Stimulated activated naive CD8-positive, alpha-beta T cell treated with anti-CD3 and anti-CD28 coated beads, Interleukin-15, amount 100 ng/mL, for 72 hours (primary cell): Measurements from ENCODE around the gene LRPAP1.

Experiments used
- ATAC-seq: fragments of 150-1000 bp; cut with Tn5 transposase; 2 replicates; pipeline ENCODE4 v1.10.0; 2021; ENCODE audit warnings: mild to moderate bottlenecking, moderate library complexity
- DNase-seq, 2 donors: peaks; one replicate each; pipeline ENCODE4 v3.0.0; 2021 to 2022
- H3K27ac Mint-ChIP-seq, 2 donors: one replicate each; pipeline ENCODE4 v1.8.0; 2022; ENCODE audit warnings: mild to moderate bottlenecking in 2 of 2, mixed read lengths in 2 of 2, moderate library complexity in 2 of 2
- H3K27me3 Mint-ChIP-seq: one replicate; pipeline ENCODE4 v1.8.0; 2022; ENCODE audit warnings: mixed read lengths
- H3K4me1 Mint-ChIP-seq: one replicate; pipeline ENCODE4 v1.8.0; 2022; ENCODE audit warnings: mild to moderate bottlenecking, mixed read lengths
- H3K4me3 Mint-ChIP-seq, 2 donors: one replicate each; pipeline ENCODE4 v1.8.0; 2022; ENCODE audit warnings: mild to moderate bottlenecking in 2 of 2, mixed read lengths in 2 of 2, moderate library complexity in 1 of 2
- H3K9me3 Mint-ChIP-seq, 2 donors: one replicate each; pipeline ENCODE4 v1.8.0; 2022; ENCODE audit warnings: mixed read lengths in 2 of 2

LRPAP1 gene

DNA sequence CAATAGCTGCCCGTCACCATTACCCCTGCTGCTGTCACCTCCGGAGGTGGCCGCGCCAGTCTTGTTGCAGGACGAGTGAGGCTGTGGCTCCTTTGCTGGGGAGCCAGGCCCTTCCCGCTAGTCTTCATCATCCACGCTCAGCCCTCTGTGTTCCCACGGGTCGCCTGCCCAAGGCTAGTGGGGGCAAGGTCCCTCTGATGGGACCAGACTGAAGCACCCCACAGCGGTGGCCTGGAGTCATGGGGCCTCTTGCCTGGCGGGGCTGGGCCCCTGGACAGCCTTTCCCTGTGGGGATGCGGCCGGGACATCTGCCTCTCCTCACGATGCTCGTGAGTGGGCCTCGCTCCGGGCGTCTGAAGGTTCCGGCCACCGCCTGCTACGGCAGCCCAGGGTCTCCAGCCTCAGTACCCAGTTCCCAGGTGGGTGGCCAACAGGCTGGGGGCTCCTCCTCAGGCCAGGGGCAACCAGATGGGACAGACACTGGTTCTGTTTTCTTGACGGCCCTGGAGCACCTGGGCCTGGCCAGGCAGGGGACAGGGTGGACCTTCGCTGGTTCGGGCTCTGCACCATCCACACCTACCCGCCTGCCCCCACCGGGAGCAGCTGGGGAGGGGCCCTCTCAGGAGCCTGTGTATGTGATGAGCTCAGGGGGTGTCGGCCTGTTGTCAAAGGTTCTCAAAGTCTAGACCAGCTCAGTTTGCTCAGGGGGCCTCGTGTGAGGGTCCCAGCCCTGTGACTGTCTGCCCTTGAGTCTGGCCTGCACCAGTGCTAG is 36.8 kb downstream of the LRPAP1 start:
- Mint-ChIP-seq H3K27ac (no peak overlapping the region), H3K27me3 (peaks cover 48% of the 10 kb centered on the region), H3K4me1 (no peaks in the 10 kb centered on the region), H3K9me3 (no peaks in the 10 kb centered on the region), H3K4me3 (no peak overlapping the region)
- DNase-seq, result no peak
- no peak for ATAC-seq

- peak; percentile 3 for ATAC-seq
- peaks cover 2% of the 10 kb centered on the region for H3K4me1 Mint-ChIP-seq
- no peak for DNase-seq
- peaks cover 57% of the 10 kb centered on the region for H3K27me3 Mint-ChIP-seq
- H3K4me3 Mint-ChIP-seq, result no peak overlapping the region
- no peak overlapping the region for H3K27ac Mint-ChIP-seq
- no peaks in the 10 kb centered on the region for H3K9me3 Mint-ChIP-seq
Observed at GRCh38 chr4:3494462-3494871, 37.8 kb downstream of the LRPAP1 start.

- Mint-ChIP-seq H3K27me3 (peaks cover 63% of the 10 kb centered on the region), H3K4me3 (no peak overlapping the region)
Observed at GRCh38 chr4:3493720-3494461, 38.3 kb downstream of the LRPAP1 start.

DNA sequence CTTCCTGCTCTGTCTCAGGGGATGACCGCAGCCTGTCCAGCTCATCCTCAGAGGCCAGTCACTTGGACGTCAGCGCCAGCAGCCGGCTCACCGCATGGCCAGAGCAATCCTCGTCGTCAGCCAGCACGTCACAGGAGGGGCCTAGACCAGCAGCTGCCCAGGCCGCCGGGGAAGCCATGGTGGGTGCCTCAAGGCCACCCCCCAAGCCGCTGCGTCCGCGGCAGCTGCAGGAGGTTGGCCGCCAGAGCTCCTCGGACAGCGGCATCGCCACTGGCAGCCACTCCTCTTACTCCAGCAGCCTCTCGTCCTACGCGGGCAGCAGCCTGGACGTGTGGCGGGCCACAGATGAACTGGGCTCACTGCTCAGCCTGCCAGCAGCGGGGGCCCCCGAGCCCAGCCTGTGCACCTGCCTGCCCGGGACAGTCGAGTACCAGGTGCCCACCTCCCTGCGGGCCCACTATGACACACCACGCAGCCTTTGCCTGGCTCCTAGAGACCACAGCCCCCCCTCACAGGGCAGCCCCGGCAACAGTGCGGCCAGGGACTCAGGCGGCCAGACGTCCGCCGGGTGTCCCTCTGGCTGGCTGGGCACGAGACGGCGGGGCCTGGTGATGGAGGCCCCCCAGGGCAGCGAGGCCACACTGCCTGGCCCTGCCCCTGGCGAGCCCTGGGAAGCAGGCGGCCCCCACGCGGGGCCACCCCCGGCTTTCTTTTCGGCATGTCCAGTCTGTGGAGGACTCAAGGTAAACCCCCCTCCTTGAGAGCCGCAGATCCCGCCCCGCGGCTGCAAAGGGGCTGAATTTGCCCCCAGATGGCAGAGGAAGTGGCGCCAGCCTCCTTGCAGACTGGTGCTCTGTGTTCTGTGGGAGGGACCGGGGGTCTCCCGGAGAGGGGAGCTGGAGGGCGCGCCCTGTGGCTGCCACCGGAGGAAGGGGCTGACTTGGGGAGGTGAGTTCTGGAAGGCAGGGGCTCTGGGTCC is 39.2 kb downstream of the LRPAP1 start:
- no peak overlapping the region for H3K4me3 Mint-ChIP-seq
- no peak for ATAC-seq
- peaks cover 70% of the 10 kb centered on the region for H3K27me3 Mint-ChIP-seq
- no peak overlapping the region for H3K27ac Mint-ChIP-seq
- H3K9me3 Mint-ChIP-seq, result no peaks in the 10 kb centered on the region
- DNase-seq, result no peak
- H3K4me1 Mint-ChIP-seq, result peaks cover 8% of the 10 kb centered on the region

More at GRCh38 chr4:3493720-3494461, 38.3 kb downstream of the LRPAP1 start:
- ATAC-seq (no peak), DNase-seq (no peak)
- H3K4me1 Mint-ChIP-seq, result peaks cover 8% of the 10 kb centered on the region
- no peaks in the 10 kb centered on the region for H3K9me3 Mint-ChIP-seq
- no peak overlapping the region for H3K27ac Mint-ChIP-seq

DNA sequence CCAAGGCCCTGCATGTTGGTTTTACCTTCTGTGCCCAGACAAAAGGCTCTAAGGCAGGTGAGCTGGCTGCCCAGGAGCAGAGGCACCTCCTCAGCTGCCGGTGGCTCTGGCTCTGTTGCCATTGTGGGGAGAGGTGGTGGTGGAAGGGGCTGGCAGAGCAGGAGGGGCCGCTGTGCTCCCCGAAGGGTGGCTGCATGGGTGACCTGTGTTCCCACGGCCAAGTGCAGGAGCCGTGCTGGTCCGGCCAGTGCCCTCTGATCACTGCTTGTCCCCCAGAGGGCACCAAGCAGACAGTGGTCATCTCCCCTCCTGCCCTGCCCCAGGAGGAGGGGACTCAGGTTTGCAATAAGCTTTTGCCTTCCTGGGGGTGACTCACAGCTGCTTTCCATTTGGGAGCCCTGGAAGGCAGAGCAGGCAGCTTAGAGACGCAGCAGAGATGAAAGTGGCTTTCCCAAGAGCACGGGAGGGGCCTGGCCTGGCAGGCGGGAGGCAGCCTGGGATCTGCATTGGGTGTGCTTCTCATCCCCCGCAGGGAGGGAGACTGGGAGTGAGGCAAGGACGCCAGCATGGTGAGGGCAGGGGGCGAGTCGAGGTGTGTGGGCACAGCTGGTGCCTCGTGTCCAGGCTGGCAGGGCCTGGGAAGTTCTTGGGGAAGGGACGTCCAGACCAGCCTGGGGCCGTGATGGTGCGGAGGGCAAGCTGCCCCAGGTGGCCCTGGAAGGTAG is 40.4 kb downstream of the LRPAP1 start:
- H3K27ac Mint-ChIP-seq, result no peak overlapping the region
- H3K4me1 Mint-ChIP-seq, result peaks cover 8% of the 10 kb centered on the region
- no peak for ATAC-seq
- peaks cover 71% of the 10 kb centered on the region for H3K27me3 Mint-ChIP-seq
- no peak overlapping the region for H3K4me3 Mint-ChIP-seq
- no peaks in the 10 kb centered on the region for H3K9me3 Mint-ChIP-seq
- no peak for DNase-seq

DNA sequence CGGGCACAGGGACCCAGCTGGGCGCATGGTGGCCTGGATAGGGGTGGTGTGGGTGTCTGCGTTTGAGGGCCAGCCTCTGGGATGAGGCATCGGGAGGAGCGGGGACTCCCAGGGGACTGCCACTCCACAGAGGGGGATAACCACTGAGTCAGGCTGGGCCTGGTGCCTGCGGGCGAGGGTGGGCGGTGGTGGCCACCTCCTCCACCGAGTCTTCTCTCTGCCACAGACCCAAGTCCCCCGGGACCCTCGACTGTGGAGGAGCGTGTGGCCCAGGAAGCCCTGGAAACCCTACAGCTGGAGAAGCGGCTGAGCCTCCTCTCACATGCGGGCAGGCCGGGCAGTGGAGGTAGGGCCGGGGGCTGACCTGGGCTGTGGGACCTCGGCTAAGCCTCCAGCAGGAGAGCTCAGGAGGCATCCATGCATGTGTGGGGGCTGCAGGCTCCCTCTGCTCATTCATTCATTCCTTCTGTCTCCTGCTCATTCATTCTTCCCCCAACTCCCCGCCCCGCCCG is 42.7 kb downstream of the LRPAP1 start:
- no peaks in the 10 kb centered on the region for H3K9me3 Mint-ChIP-seq
- H3K27me3 Mint-ChIP-seq, result peaks cover 83% of the 10 kb centered on the region
- no peak overlapping the region for H3K27ac Mint-ChIP-seq
- H3K4me1 Mint-ChIP-seq, result peaks cover 28% of the 10 kb centered on the region
- ATAC-seq, result peak; percentile 52
- H3K4me3 Mint-ChIP-seq, result no peak overlapping the region
- DNase-seq, result peak in 1 of 2 donors; percentile 41

DNA sequence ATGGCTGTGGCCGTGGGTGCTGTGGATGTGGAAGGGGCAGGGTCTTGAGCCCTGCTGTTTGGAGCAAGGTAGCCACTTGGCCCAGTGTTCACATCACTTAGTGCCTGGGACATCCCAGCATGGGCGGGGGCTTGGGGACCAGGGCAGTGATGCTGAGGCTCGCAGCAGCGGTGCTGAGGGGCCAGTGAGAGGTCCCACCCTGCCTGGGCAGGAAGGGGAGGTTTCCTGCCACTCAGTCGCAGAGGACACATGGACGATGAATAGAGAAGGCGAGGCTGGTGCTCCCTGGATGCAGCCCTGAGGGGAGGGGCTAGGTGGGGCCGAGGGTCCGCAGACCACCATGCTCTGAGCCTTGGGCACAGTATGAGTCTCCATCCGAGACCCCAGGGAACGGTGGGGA is 43.4 kb downstream of the LRPAP1 start:
- peaks cover 28% of the 10 kb centered on the region for H3K4me1 Mint-ChIP-seq
- DNase-seq, result no peak
- no peak overlapping the region for H3K4me3 Mint-ChIP-seq
- H3K9me3 Mint-ChIP-seq, result no peaks in the 10 kb centered on the region
- no peak overlapping the region for H3K27ac Mint-ChIP-seq
- no peak for ATAC-seq
- peaks cover 83% of the 10 kb centered on the region for H3K27me3 Mint-ChIP-seq

- Mint-ChIP-seq H3K27me3 (peaks cover 84% of the 10 kb centered on the region), H3K9me3 (no peaks in the 10 kb centered on the region), H3K4me1 (peaks cover 28% of the 10 kb centered on the region), H3K27ac (no peak overlapping the region), H3K4me3 (no peak overlapping the region)
- ATAC-seq (no peak), DNase-seq (no peak)
Observed at GRCh38 chr4:3487861-3488260, 44.4 kb downstream of the LRPAP1 start.

DNA sequence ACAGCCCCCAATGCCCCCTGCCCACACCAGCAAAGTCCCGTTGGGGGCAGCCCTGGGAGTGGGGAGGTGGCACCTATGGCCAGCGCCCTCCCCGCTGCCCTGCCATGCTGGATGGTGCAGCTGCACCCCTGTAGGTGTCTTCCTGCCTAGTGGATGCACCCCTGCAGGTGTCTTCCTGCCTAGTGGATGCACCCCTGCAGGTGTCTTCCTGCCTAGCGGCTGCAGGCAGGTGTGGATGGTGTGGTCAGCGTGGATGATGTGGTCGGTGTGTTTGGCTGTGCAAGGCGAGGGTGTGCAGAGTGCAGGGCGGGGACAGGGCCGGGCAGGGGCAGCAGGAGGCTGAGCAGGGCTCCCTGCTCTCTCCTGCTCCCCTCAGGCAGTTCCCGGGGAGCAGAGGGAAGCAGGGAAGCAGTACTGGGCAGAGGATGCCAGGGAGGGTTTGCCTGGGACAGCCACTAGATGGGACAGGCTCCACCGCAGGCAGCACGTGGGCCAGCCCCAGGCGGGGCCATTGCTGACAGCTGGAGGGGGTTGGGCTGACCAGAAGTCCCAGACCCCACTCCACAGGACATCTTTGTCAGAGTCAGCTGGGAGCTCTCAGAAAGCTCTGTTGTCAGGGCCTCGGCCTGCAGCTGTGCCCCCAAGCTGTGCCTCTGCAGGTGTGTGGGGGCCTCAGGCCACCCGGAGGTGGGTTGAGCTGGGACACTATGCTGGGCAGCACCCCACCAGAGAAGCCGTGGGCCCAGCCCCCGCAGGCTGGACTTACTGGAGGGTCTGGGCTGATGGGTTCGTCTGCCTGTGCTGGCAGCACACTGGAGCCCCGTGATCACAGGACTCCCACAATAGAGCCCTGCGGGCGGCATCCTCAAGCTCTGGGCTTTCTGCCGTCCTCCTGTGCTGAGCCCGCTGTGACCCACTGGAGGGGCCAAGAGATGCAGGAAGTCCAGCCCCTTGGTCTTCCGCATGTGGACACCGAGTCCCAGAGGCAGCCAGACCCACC is 45.4 kb downstream of the LRPAP1 start:
- peaks cover 28% of the 10 kb centered on the region for H3K4me1 Mint-ChIP-seq
- H3K9me3 Mint-ChIP-seq, result no peaks in the 10 kb centered on the region
- peaks cover 88% of the 10 kb centered on the region for H3K27me3 Mint-ChIP-seq
- no peak for DNase-seq
- peak overlapping the region in 1 of 2 donors; percentile 89 for H3K27ac Mint-ChIP-seq
- peak; percentile 7 for ATAC-seq
- H3K4me3 Mint-ChIP-seq, result no peak overlapping the region

DNA sequence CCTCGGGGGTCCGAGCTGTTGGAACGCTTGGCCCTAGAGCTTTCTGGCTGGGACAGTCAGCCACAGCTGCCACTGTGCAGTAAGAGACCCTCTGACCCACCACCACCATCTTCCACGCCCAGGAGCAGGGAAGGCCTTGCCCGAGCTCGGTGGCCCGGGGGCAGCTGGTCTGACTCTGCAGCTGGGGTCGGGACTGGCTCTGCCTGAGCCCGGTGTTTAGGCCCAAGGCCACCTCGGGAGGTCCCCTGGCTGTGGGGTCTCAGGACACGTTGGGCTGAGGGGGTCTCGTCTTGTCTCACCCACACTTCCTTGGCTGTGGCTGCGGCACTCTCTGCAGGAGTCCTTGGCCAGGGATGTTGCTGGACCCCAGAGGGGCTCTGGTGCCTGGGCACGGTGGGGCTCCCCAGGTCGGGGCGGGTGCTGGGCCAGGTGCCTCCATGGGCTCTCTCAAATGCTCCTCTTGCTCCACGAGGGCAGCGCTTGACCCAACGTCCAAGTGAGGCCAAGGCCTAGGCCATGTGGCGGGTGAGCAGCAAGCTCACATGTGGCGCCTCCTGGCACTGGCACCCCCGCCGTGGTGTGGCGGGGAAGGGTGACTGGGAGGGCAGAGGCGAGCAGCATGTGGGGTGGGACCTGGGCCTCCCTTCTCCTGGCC is 46.2 kb downstream of the LRPAP1 start:
- H3K27ac Mint-ChIP-seq, result no peak overlapping the region
- DNase-seq, result no peak
- H3K4me3 Mint-ChIP-seq, result peak overlapping the region in 1 of 2 donors; percentile 39
- H3K9me3 Mint-ChIP-seq, result no peaks in the 10 kb centered on the region
- H3K27me3 Mint-ChIP-seq, result peaks cover 88% of the 10 kb centered on the region
- ATAC-seq, result peak; percentile 2
- H3K4me1 Mint-ChIP-seq, result peaks cover 28% of the 10 kb centered on the region

- peaks cover 34% of the 10 kb centered on the region for H3K4me1 Mint-ChIP-seq
- DNase-seq (no peak), ATAC-seq (no peak)
- H3K27me3 Mint-ChIP-seq, result peaks cover 88% of the 10 kb centered on the region
- H3K4me3 Mint-ChIP-seq, result peak overlapping the region in 1 of 2 donors; percentile 50
- peak overlapping the region in 1 of 2 donors; percentile 63 for H3K27ac Mint-ChIP-seq
- no peaks in the 10 kb centered on the region for H3K9me3 Mint-ChIP-seq
Observed at GRCh38 chr4:3485011-3485791, 47.0 kb downstream of the LRPAP1 start.

- no peak overlapping the region for H3K4me3 Mint-ChIP-seq
- ATAC-seq, result no peak
- no peak for DNase-seq
- H3K27me3 Mint-ChIP-seq, result peaks cover 80% of the 10 kb centered on the region
- peaks cover 31% of the 10 kb centered on the region for H3K4me1 Mint-ChIP-seq
- H3K27ac Mint-ChIP-seq, result no peak overlapping the region
- H3K9me3 Mint-ChIP-seq, result no peaks in the 10 kb centered on the region
Observed at GRCh38 chr4:3484057-3484973, 47.9 kb downstream of the LRPAP1 start.
